ENCODE data around the gene PARP2. TPM values are rescaled to one million over a fixed set of nuclear protein-coding genes. Genes with fewer than 3 reads are reported as not detected.

The PARP2 gene
- total and polyA plus RNA-seq, 2 of the 8 experiments (the other 6 are each of a cell fraction or from before 2014, with no cell fraction given) = 27.7 to 41.7 TPM

GRCh38 chr14:20356422-20356821 is 13.0 kb downstream of the PARP2 start:
- Histone ChIP-seq H2BK120ac (replicated peaks; ENCODE audit: low read depth, low read length) (no peak overlapping the region), H3K23ac (ENCODE audit: insufficient read length) (no peak overlapping the region), H3K4me1 (replicated peaks in 1 of 4; ENCODE audit: control insufficient read depth in 3 of 4, insufficient read depth in 4 of 4, low read length in 3 of 4) (no peaks in the 10 kb centered on the region), H3K27ac (ENCODE audit: low read depth, low read length) (no peak overlapping the region), H3K79me1 (ENCODE audit: low read depth, low read length) (no peaks in the 10 kb centered on the region), H2BK20ac (ENCODE audit: low read length) (no peak overlapping the region), H3K4me3 (ENCODE audit: extremely low read depth in 1 of 4, insufficient read depth in 2 of 4, low read depth in 3 of 4, low read length in 4 of 4) (no peak overlapping the region), H3K23me2 (ENCODE audit: low read depth, low read length) (no peaks in the 10 kb centered on the region), H3K9ac (replicated peaks in 1 of 4; ENCODE audit: extremely low read depth in 1 of 4, low read depth in 3 of 4, low read length in 3 of 4) (no peak overlapping the region), H3K79me2 (ENCODE audit: control insufficient read depth in 1 of 2, insufficient read depth in 2 of 2, low read length in 2 of 2) (no peaks in the 10 kb centered on the region), H3K4ac (replicated peaks; ENCODE audit: insufficient read length, low read depth, low read length) (no peak overlapping the region), H2AFZ (ENCODE audit: low read length) (no peak overlapping the region), H4K91ac (replicated peaks; ENCODE audit: insufficient read length, low read length) (no peak overlapping the region), H3K4me2 (ENCODE audit: insufficient read depth in 1 of 2, low read depth in 2 of 2, low read length in 2 of 2) (no peak overlapping the region), H4K20me1 (replicated peaks in 1 of 2; ENCODE audit: control insufficient read depth in 1 of 2, insufficient read depth in 2 of 2, low read length in 2 of 2) (no peaks in the 10 kb centered on the region), H3K14ac (ENCODE audit: insufficient read length) (no peak overlapping the region), H3K9me3 (ENCODE audit: insufficient read depth in 2 of 2, low read depth in 1 of 2, low read length in 1 of 2) (no peaks in the 10 kb centered on the region; a peak in 1 of 4 replicates), H3K18ac (ENCODE audit: extremely low read depth, low read length) (no peak overlapping the region), H4K5ac (ENCODE audit: insufficient read length, low read depth, low read length) (no peak overlapping the region), H2AK5ac (ENCODE audit: low read depth, low read length) (no peak overlapping the region), H4K8ac (ENCODE audit: extremely low read depth, insufficient read depth, low read length) (no peak overlapping the region), H3K36me3 (ENCODE audit: control insufficient read depth in 2 of 4, insufficient read depth in 4 of 4, low read length in 3 of 4) (peaks cover 18 to 64% (median 54%) of the 10 kb centered on the region in 4 experiments), H3K27me3 (replicated peaks in 1 of 4; ENCODE audit: control insufficient read depth in 3 of 4, extremely low read depth in 1 of 4, insufficient read depth in 3 of 4, low read length in 3 of 4) (no peaks in the 10 kb centered on the region), H3K56ac (replicated peaks; ENCODE audit: insufficient read length, low read depth, low read length) (no peak overlapping the region), H2BK15ac (ENCODE audit: low read length) (no peak overlapping the region), H2BK5ac (ENCODE audit: low read depth, low read length) (no peak overlapping the region), H2BK12ac (ENCODE audit: low read depth, low read length) (no peak overlapping the region)
- WGBS, 2 experiments (ENCODE audit: extremely low coverage in 1 of 2, insufficient coverage in 1 of 2, insufficient read length in 1 of 2, insufficient replicate concordance in 2 of 2, low coverage in 1 of 2, low lambda C conversion rate in 2 of 2, missing lambda C conversion rate in 1 of 2) = 94% methylated on average over 3 of the region's 3 CpGs; no CpG with 5 or more reads in 1 of the 2 experiments
- ChIA-PET POLR2A (ENCODE audit: partially characterized antibody) (interaction anchor here (0.6 to 6.3 kb wide), 5 partner anchors 13 to 297 kb away, joined by 3 to 51 read pairs (median 3); partner anchors contain the start of genes OSGEP and PARP2), CTCF (ENCODE audit: partially characterized antibody) (interaction anchor here (0.9 to 3.2 kb wide), 3 partner anchors 27 to 74 kb away, joined by 3 to 12 read pairs (median 6); no protein-coding TSS in a partner anchor)
- DNase-seq (ENCODE audit: low read depth in 1 of 2, low spot score in 2 of 2) (peak in 1 of 2 experiments; percentile 8), FAIRE-seq (no peak)
- no peak for TF ChIP-seq POLR2A (IDR thresholded peaks at IDR 0.05; ENCODE audit: control extremely low read depth in 1 of 2, low read depth in 2 of 2, low read length in 2 of 2)
- TF ChIP-seq MAX (IDR thresholded peaks at IDR 0.05) = no peak
- TF ChIP-seq ASH2L (IDR thresholded peaks at IDR 0.05; ENCODE audit: low read length) = no peak
- TF ChIP-seq MAFK (IDR thresholded peaks at IDR 0.05; ENCODE audit: low read depth, low read length) = no peak
- no peak for TF ChIP-seq CBX5 (IDR thresholded peaks at IDR 0.05; ENCODE audit: low read depth, low read length)
- no peak for TF ChIP-seq PHF8 (conservative IDR thresholded peaks at IDR 0.05; ENCODE audit: low read depth, low read length)
- no peak for TF ChIP-seq HDAC6 (IDR thresholded peaks at IDR 0.05; ENCODE audit: low read depth, low read length)
- TF ChIP-seq EZH2 (IDR thresholded peaks at IDR 0.05; ENCODE audit: low read depth, low read length, severe bottlenecking) = no peak
- no peak for TF ChIP-seq SIX5 (IDR thresholded peaks at IDR 0.05; ENCODE audit: low read depth, low read length)
- TF ChIP-seq SRF (IDR thresholded peaks at IDR 0.05; ENCODE audit: low read depth, low read length) = no peak
- TF ChIP-seq RFX5 (IDR thresholded peaks at IDR 0.05; ENCODE audit: borderline replicate concordance, low read depth, low read length) = no peak
- no peak for TF ChIP-seq TCF12 (IDR thresholded peaks at IDR 0.05; ENCODE audit: low read depth, low read length)
- no peak for TF ChIP-seq SP1 (IDR thresholded peaks at IDR 0.05; ENCODE audit: low read depth, low read length)
- no peak for TF ChIP-seq TAF1 (IDR thresholded peaks at IDR 0.05; ENCODE audit: low read depth, low read length)
- no peak for TF ChIP-seq RBBP5 (IDR thresholded peaks at IDR 0.05; ENCODE audit: borderline replicate concordance, low read depth, low read length)

All from H1 (cell line).